ENCODE measurements around the gene OR1I1.

- TF ChIP-seq CTCF (IDR thresholded peaks at IDR 0.05) (no peak), POLR2A (IDR thresholded peaks at IDR 0.05) (no peak)
Measured at GRCh38 chr19:15113245-15114152, 31.5 kb downstream of the OR1I1 start.

All from lower leg skin (tissue), 3 donors.